Breast epithelium (tissue), 4 donors: Measurements from ENCODE around the gene MT1B. TPM values are rescaled to one million over a fixed set of nuclear protein-coding genes. Genes with fewer than 3 reads are reported as not detected.
A peak's percentile ranks its signal among the peaks of the same experiment; 100 is the strongest.

ENCODE experiments used
- DNase-seq, 2 donors: peaks; one replicate each; pipeline ENCODE4 v3.0.0-alpha.2; 2019; ENCODE audit warnings: low spot score in 2 of 2
- H3K27ac ChIP-seq, 2 donors: fragments of 200-600 bp; sonication (generic) in 1 of 2; one replicate each; pipeline ENCODE4 v1.5.1; 2016 to 2019; ENCODE audit warnings: mild to moderate bottlenecking in 1 of 2
- H3K27me3 ChIP-seq, 2 donors: fragments of 200-600 bp; sonication (generic) in 1 of 2; one replicate each; pipeline versions ENCODE4 v1.5.1 to v1.6.0; 2017 to 2019; ENCODE audit warnings: control low read depth in 1 of 2, mild to moderate bottlenecking in 1 of 2
- H3K36me3 ChIP-seq: fragments of 200-600 bp; one replicate; pipeline ENCODE4 v1.5.1; 2019
- H3K4me1 ChIP-seq, 2 donors: fragments of 200-600 bp; sonication (generic); one replicate each; pipeline ENCODE4 v1.5.1; 2016 to 2019; ENCODE audit warnings: control low read depth in 1 of 2
- H3K4me3 ChIP-seq, 3 donors: fragments of 200-600 bp; sonication (generic); 1 replicate in 2 of 3; 2 replicates in 1 of 3; pipeline ENCODE4 v1.5.1; 2016 to 2019; ENCODE audit warnings: mild to moderate bottlenecking in 3 of 3, moderate library complexity in 2 of 3
- H3K9me3 ChIP-seq, 2 donors: fragments of 200-600 bp; sonication (generic) in 1 of 2; one replicate each; pipeline ENCODE4 v1.5.1; 2016 to 2019; ENCODE audit warnings: control low read depth in 1 of 2
- POLR2A ChIP-seq: fragments of 450-650 bp; IDR thresholded peaks from one replicate; pipeline ENCODE4 v1.6.1; 2016; ENCODE audit warnings: antibody characterized with exemption, mild to moderate bottlenecking, moderate library complexity
- POLR2AphosphoS5 ChIP-seq, 3 donors: sonication (generic); formaldehyde crosslinking; IDR thresholded peaks; one replicate each; pipeline ENCODE4 v1.6.1; 2017; ENCODE audit warnings: antibody characterized with exemption in 3 of 3
- intact Hi-C: fragments of 100-400 bp; cut with DNase I; formaldehyde crosslinking; loops from one replicate; pipeline ENCODE4 v1.15.1; 2023; ENCODE audit warnings: low total_unique reads
- total RNA-seq, 3 donors: library from RNA; depleted of rRNA; stranded (reverse); fragments of >200 nt; gene quantifications; one replicate each; pipeline ENCODE4 v1.1.0, GENCODE V29; 2016
- TF ChIP-seq, protein P1 (sequence below), 3 donors: fragments of 450-650 bp; IDR thresholded peaks; one replicate each; pipeline ENCODE4 v1.5.1; 2016 to 2017; ENCODE audit warnings: antibody characterized with exemption in 3 of 3, mild to moderate bottlenecking in 3 of 3, moderate library complexity in 3 of 3

The MT1B gene
- total RNA-seq, 3 donors from 2014 or later, result not detected

DNA sequence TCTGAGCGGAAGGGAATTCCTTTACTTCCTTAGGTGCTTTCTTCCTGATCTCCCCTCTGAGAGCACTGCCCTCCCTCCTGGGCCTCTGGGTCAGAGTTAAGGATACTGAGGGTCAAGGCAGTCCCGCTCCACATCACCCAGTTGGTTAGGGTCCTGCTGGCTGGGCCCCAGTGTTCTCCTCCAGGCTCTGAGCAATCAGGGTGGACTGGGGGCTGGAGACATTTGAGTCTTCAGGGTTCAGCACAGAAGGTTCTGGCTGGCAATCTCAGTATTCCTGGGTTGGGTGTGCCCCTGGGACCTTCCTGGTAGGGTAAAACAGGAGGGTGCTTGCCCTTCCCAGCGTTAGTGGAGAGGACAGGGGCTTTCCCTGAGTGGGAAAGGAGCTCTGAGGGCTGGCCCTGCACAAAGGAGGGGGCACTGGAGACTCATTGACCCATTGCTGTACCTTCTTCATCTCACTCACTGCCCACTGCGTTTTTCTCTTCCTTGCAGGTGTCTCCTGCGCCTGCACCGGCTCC lies 18.8 kb upstream of the MT1B start:
- Histone ChIP-seq H3K4me3 (peak overlapping the region; percentile 56 to 80 (median 66)), H3K27ac (peak overlapping the region; percentile 77 to 86), H3K9me3 (no peaks in the 10 kb centered on the region), H3K36me3 (no peaks in the 10 kb centered on the region), H3K4me1 (no peaks in the 10 kb centered on the region), H3K27me3 (no peaks in the 10 kb centered on the region)
- no peak for TF ChIP-seq POLR2A
- TF ChIP-seq POLR2AphosphoS5 (IDR thresholded peaks at IDR 0.05), result no peak
- TF ChIP-seq, protein P1, sequence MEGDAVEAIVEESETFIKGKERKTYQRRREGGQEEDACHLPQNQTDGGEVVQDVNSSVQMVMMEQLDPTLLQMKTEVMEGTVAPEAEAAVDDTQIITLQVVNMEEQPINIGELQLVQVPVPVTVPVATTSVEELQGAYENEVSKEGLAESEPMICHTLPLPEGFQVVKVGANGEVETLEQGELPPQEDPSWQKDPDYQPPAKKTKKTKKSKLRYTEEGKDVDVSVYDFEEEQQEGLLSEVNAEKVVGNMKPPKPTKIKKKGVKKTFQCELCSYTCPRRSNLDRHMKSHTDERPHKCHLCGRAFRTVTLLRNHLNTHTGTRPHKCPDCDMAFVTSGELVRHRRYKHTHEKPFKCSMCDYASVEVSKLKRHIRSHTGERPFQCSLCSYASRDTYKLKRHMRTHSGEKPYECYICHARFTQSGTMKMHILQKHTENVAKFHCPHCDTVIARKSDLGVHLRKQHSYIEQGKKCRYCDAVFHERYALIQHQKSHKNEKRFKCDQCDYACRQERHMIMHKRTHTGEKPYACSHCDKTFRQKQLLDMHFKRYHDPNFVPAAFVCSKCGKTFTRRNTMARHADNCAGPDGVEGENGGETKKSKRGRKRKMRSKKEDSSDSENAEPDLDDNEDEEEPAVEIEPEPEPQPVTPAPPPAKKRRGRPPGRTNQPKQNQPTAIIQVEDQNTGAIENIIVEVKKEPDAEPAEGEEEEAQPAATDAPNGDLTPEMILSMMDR (IDR thresholded peaks at IDR 0.05), result no peak
- no peak for DNase-seq
- intact Hi-C loops, result no loop called here

DNA sequence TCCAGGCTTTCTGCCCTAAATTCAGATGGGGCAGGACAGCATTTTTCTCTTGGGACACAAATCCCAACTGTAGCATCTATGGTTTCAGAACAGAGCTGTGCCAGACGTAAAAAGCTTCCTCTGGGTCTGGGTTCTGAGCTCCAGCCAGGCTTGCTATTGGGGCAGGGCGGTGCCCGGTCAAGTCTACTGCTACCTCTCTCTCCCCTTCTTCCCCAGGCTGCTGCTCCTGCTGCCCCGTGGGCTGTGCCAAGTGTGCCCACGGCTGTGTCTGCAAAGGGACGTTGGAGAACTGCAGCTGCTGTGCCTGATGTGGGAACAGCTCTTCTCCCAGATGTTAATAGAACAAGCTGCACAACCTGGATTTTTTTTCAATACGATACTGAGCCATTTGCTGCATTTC lies 18.2 kb upstream of the MT1B start:
- intact Hi-C loops, result no loop called here
- no peaks in the 10 kb centered on the region for H3K36me3 ChIP-seq
- no peak for TF ChIP-seq POLR2AphosphoS5 (IDR thresholded peaks at IDR 0.05)
- TF ChIP-seq POLR2A, result no peak
- peak overlapping the region; percentile 56 to 80 (median 66) for H3K4me3 ChIP-seq
- no peaks in the 10 kb centered on the region for H3K9me3 ChIP-seq
- no peaks in the 10 kb centered on the region for H3K4me1 ChIP-seq
- peak overlapping the region in 1 of 2 donors; percentile 86 for H3K27ac ChIP-seq
- DNase-seq, result no peak
- peaks cover 0 to 5% of the 10 kb centered on the region in 2 donors for H3K27me3 ChIP-seq

DNA sequence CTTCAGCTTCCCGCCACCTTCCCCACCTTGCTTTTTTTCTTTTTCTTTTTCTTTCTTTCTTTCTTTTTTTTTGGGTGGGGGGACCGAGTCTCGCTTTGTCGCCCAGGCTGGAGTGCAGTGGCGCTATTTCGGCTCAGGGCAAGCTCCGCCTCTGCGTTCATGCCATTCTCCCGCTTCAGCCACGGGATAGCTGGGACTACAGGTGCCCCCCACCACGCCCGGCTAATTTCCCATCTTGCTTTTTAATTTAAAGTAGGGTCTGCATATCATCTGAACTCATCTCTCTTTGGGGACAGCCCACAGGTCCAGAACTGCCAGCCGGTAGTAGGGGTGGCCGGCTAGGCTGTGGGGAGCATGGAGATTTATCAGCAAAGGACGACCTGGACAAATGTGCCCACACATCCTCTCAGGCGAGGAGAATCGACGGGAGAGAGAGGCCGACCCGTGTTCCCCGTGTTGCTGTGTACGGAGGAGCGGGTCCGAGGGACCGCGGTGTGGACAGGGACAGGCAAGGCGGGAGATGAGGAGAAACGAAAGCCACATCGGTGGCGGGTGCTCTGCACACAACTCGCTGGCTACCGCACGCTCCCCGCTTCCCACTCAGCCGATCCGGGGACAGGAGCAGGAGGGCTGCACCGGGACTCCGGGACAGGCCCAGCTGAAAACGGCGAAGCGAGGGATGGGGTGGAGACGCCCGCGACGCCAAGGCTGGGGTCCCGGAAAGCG lies 16.8 kb upstream of the MT1B start:
- H3K27ac ChIP-seq, result no peak overlapping the region
- peak overlapping the region in 2 of 3 donors; percentile 37 to 56 for H3K4me3 ChIP-seq
- H3K4me1 ChIP-seq, result no peaks in the 10 kb centered on the region
- H3K36me3 ChIP-seq, result no peaks in the 10 kb centered on the region
- H3K9me3 ChIP-seq, result no peaks in the 10 kb centered on the region
- TF ChIP-seq POLR2A, result no peak
- intact Hi-C loops, result no loop called here
- peaks cover 0 to 6% of the 10 kb centered on the region in 2 donors for H3K27me3 ChIP-seq
- DNase-seq, result no peak

DNA sequence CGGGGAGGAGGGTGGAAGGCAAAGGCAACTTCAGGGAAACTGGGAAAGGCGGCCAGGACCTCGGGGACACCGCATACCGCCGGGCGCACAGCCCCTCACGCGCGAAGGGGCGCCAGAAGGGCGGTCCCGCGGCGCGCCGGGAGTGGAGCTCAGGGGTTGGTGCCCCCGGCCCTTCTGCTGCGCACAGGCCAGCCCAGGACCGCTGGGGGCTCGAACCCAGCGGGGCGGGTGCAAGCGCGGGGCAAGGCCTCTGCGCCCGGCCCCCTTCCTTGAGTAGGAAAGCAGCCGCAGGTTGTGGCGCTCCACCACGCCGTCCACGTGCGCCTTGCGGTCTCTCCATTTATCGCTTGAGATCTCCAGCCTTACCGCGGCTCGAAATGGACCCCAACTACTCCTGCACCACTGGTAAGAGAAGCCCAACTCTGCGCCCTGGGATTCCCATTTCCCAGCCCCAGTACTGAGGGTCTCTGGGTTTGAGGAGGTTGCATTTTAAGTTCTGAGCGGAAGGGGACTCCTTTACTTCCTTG lies 16.2 kb upstream of the MT1B start:
- intact Hi-C loops, result no loop called here
- DNase-seq, result no peak
- no peak overlapping the region for H3K27ac ChIP-seq
- H3K36me3 ChIP-seq, result no peaks in the 10 kb centered on the region
- peaks cover 0 to 6% of the 10 kb centered on the region in 2 donors for H3K27me3 ChIP-seq
- H3K4me3 ChIP-seq, result peak overlapping the region in 2 of 3 donors; percentile 37 to 56
- no peaks in the 10 kb centered on the region for H3K9me3 ChIP-seq
- no peaks in the 10 kb centered on the region for H3K4me1 ChIP-seq
- TF ChIP-seq POLR2A (no peak), POLR2AphosphoS5 (IDR thresholded peaks at IDR 0.05) (no peak)
- TF ChIP-seq, protein P1 (IDR thresholded peaks at IDR 0.05), result no peak

DNA sequence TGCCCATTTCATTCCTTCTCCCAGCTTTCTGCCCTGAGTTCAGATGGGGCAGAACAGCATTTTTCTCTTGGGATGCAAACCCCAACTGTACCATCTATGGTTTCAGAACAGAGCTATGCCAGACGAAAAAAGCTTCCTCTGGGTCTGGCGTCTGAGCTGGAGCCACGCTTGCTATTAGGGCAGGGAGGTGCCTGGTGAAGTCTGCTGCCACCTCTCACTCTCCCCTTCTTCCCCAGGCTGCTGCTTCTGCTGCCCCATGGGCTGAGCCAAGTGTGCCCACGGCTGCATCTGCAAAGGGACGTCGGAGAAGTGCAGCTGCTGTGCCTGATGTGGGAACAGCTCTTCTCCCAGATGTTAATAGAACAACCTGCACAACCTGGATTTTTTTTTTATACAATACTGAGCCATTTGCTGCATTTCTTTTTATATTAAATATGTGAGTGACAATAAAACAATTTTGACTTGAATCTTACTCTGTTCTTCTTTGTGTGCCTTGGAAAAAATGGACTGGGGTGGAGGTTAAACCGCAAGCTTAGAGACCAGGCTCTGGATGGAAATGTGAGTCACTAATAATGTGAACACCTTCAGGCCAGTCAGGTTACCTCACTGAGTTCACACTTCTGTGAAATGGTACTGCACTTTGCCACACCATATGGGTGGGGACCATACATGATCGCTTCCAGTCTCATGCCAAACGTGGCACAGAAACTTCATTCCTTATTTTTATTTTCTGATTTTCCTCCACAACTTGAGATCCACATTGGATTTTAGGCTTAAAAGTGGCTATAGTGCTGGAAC lies 14.9 kb upstream of the MT1B start:
- no peaks in the 10 kb centered on the region for H3K4me1 ChIP-seq
- intact Hi-C loops, result no loop called here
- H3K4me3 ChIP-seq, result no peak overlapping the region
- no peak for DNase-seq
- no peak overlapping the region for H3K27ac ChIP-seq
- no peaks in the 10 kb centered on the region for H3K36me3 ChIP-seq
- peaks cover 0 to 6% of the 10 kb centered on the region in 2 donors for H3K27me3 ChIP-seq
- TF ChIP-seq POLR2AphosphoS5 (IDR thresholded peaks at IDR 0.05) (no peak), POLR2A (no peak)
- TF ChIP-seq, protein P1 (IDR thresholded peaks at IDR 0.05), result no peak
- no peaks in the 10 kb centered on the region for H3K9me3 ChIP-seq
